HG03196 (cell line): ENCODE results near the gene CTSW.

ENCODE experiments used
- ATAC-seq: cut with Tn5 transposase; IDR thresholded peaks from one replicate; pipeline ENCODE4 v1.9.1; 2021; ENCODE audit not compliant: unreplicated experiment

Gene CTSW

DNA sequence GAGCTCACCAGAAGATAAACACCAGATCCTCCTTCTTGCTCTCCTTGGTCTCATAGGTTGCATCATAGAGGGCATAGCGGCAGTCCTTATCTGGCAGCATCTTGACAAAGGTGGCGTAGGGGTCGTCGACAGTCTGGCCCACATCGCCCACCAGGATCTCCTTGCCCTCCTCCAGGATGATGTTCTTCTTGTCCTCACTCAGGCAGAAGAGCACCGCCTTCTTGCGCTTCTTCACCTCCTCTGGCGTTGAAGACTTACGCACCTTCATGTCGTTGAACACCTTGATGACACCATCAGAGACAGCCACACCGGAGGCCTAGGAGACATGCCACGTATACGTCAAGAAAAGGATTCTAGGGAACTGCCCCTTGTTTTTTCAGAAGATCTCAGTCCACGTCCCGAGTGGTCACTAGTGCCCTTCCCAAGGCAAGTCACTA is 23.7 kb upstream of the CTSW start:
- ATAC-seq: no peak

DNA sequence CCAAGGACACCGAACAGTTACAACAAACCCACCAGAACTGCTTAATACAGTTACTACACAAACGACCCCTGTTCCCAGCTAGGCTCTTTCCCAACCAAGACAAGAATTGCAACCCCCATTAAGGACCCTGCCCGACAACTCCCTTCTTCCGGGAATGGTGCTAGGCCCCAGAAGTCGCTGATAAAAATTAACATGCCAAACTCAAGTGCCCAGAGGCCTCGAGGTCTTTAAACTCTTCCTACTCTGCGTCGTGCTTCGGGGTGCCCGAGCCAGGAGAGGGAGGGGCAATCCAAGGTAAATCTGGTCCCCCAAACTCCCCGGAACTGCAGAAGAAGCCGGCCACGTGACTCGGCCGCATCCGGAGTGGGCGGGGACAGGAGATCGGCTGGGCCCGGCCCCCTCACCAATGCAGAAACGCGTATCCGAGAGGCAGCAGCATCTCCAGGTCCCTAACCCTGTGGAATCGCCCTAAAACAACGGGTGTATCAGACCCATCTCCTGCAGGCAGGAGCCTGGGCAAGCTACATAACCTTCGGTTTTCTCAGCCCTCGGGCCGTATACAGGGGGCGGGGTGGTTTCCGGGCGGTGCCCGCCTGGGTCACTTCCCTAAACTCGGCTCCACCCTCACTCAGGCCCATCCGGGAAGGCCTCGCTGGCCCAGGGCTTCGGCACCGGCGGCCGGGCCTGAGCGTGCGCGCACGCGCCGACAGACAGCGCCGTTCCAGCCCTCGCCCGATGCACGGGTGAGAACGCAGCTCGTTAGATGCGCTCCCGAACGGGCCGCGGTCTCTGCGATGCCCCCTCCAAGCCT is 22.7 kb upstream of the CTSW start:
- peak; percentile 26 for ATAC-seq

DNA sequence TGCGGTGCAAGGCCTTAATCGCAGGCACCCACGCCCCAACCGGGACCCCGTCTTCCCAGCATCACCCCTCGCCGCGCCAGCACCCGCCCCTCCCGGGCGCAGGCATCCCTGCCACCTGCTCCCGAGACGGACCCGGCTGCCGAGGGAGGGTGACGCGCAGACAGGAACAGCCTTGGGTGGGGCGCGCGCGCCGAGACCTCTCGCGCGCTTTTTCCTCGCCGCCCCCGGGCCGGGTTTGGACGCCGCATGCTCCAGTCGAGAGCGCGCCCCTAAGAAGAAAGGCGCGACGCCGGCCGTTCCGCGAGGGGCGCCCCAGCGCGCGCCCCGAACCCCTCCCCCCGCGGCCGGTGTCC is 22.2 kb upstream of the CTSW start:
- peak; percentile 0 for ATAC-seq

DNA sequence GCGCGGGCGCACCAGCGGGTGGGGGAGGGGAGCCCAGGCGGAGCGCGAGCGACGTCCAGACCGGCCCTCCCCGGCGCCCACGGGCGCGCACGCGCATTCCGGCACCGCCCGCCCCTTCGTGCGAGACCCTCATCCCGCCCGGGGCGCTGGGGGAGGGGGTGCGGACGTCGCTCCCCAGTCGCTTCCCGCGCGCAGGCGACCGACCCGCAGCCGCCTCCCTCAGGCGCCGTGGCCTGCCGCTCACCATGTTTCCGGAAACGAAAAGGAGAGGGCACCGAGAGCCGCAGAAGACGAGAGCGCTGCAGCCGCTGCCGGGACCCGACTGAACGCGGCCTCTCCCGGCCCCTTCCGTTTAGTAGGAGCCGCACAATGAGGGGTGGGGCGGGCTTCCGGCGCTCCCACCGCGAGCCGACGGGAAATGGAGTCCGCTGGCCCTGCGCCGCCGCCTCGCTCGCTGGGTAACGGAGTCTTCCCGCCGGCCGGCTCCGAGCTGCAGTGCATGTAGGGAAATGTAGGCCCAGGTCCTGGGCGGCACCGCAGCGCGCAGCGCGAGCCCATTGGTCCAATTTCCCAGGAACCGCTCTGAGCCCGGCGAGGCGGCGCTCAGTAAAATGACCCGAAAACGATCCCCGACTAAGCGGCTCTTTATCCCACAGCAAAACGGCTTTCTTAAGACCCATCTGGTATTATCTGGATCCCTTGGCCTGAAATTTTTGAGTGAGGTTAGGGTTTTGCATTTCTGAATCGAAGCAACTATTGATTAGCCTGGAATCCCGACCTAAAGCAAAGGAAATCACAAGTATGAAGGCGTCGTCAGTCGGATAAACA is 21.6 kb upstream of the CTSW start, which contains the start of gene CFL1:
Gene CFL1 (minus strand): TSS at position 328 of the 828 bp plus-strand sequence. CDS start 81 bp downstream, at position 247.
- peak; percentile 53 for ATAC-seq

- ATAC-seq: no peak
These were observed 21.0 kb upstream of the CTSW start for GRCh38 chr11:65858681-65859087.

DNA sequence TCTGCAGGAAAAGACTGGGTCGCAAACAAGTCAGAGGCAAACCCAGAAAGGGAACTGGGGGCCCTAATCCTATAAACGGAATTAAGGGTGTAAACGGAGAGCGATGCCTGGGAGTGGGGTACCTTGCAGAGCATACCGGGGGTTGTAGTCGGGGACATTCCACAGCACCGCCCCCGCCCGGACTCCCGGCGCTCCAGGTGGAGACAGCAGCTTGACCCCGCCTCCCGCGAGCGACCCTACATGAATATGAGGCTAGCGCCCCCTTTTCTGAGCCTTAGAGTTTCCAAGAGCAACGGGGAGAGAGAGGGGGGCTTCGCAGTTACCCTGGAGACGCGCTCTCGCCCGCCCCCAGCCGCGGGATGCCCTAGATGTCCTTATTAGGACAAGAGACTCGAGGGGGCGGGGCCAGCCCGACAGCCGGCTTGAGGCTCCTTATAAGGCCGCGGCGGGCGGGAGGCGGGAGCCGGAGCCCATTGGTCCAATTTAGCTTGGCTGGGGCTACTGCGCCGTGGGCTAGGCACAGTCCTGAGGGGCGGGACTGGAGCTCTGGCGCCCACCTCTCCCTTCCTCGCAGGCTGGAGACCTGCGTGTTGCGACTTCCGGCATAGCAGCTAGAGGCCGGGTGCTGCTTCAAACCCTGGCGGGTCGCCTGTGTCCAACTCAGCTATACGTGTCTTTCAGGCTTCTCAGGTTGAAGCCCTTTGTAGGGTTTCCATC is 20.4 kb upstream of the CTSW start:
- ATAC-seq: peak; percentile 50

- ATAC-seq: peak; percentile 1
These were observed 19.8 kb upstream of the CTSW start for GRCh38 chr11:65859812-65860277.

GRCh38 chr11:65860278-65861164 is 19.1 kb upstream of the CTSW start, which contains the start of gene MUS81:
TSS of gene MUS81 (plus strand) at chr11:65860433. CDS start at chr11:65860754, 321 bp downstream.
- peak; percentile 31 for ATAC-seq

GRCh38 chr11:65861165-65861505 is 18.5 kb upstream of the CTSW start:
- no peak for ATAC-seq

DNA sequence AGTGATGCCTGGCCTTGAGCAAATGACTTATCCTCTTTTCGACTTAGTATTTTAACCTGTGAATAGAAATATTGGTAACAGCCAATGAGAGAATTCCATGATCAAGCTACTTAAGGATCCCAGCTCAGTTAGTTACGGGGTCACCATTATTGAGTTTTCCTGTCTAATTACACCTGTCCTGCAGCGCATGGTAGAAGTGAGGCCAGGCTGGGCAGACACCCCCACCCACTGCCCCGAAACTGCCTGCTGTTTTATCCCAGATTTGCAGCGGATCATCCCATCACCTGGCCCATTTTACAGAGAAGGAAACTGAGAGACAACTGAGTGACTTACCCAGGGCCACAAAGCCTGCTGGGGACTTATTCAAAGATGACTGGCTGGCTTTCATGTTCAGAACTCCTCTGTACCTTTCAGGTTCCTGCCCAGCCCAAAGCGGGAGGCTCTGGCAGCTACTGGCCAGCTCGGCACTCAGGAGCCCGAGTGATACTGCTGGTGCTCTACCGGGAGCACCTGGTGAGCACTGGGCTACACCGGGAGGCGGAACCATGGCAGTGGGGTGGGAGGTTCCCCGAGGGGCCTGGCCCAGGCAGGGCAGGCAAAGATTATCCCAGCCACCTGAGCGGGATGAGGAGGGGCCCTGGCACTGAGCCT is 18.0 kb upstream of the CTSW start:
- ATAC-seq: no peak

GRCh38 chr11:65862191-65862735 is 17.4 kb upstream of the CTSW start:
- no peak for ATAC-seq

DNA sequence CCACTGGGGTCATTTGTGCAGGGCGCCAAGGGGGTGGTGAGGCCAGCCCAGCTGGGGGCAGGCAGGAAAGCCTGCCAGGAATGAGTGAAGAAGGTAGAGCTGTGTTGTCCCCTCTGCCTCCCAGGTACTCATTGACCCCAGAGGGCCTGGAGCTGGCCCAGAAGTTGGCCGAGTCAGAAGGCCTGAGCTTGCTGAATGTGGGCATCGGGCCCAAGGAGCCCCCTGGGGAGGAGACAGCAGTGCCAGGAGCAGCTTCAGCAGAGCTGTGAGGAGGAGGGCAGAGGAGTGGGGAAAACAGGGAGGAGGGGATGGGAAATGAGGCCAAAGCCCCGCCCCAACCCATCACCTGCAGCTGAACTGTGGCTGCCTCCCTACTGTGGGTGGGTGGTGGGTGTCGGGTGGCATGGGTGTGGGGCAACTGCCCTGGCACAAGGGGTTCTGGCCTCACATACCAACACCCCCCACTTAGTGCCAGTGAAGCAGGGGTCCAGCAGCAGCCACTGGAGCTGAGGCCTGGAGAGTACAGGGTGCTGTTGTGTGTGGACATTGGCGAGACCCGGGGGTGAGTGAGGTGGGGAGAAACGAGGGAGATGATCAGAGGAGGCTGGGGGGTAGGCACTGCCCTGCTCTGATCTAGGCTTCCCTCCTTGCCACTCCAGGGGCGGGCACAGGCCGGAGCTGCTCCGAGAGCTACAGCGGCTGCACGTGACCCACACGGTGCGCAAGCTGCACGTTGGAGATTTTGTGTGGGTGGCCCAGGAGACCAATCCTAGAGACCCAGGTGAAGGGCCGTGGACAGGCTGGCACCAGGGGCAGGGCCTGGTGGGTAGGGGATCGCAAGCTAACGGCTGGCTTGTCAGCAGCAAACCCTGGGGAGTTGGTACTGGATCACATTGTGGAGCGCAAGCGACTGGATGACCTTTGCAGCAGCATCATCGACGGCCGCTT is 16.4 kb upstream of the CTSW start:
- no peak for ATAC-seq

- no peak for ATAC-seq
These were observed 15.5 kb upstream of the CTSW start for GRCh38 chr11:65863889-65864705.

DNA sequence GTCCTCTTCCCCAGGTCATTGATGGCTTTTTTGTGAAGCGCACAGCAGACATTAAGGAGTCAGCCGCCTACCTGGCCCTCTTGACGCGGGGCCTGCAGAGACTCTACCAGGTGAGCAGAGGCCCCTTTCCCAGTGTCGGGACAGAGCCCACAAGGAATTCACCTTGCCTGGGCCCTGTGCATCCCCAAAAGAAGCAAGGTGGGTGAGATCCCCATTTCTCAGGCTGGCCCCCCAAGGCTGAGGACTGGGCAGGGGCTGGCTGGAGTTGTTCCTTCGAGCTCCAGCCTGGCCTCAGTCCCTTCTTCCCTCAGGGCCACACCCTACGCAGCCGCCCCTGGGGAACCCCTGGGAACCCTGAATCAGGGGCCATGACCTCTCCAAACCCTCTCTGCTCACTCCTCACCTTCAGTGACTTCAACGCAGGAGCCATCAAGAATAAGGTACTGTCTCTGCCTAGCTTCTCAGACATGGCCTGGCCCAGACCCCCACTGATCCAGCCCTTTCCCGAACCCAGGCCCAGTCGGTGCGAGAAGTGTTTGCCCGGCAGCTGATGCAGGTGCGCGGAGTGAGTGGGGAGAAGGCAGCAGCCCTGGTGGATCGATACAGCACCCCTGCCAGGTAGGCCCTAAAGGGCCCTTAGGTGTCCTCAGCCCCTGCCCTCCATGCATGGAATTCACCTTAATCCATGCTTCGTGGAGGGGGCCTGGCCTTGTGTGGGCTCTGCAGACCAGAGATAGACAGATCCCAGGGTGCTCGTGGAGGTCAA is 14.7 kb upstream of the CTSW start:
- no peak for ATAC-seq

GRCh38 chr11:65865550-65866172 is 14.0 kb upstream of the CTSW start:
- no peak for ATAC-seq

- ATAC-seq: no peak
These were observed 12.9 kb upstream of the CTSW start for GRCh38 chr11:65866509-65867283.
